EH (cell line): ENCODE results near the gene MAP3K3.
A peak's percentile ranks its signal among the peaks of the same experiment; 100 is the strongest.
"Not testable (repeated sequence)": the region's sequence is repeated elsewhere in the genome, so short reads cannot be mapped to it uniquely, and the experiment has no call there.

Experiments
- DNase-seq: peaks from one replicate; pipeline ENCODE4 v3.0.0-alpha.2; 2015; ENCODE audit warnings: low read depth

MAP3K3 gene

GRCh38 chr17:63706336-63707082 lies 84.3 kb downstream of the MAP3K3 start:
- DNase-seq = no peak

- no peak for DNase-seq
These were observed 84.9 kb downstream of the MAP3K3 start for GRCh38 chr17:63707151-63707550.

GRCh38 chr17:63709110-63709509 lies 86.9 kb downstream of the MAP3K3 start:
- DNase-seq = no peak

GRCh38 chr17:63714550-63715277 lies 92.5 kb downstream of the MAP3K3 start:
- DNase-seq = peak; percentile 52

- no peak for DNase-seq
These were observed 94.2 kb downstream of the MAP3K3 start for GRCh38 chr17:63716426-63716825.

GRCh38 chr17:63718988-63719387 lies 96.8 kb downstream of the MAP3K3 start:
- no peak for DNase-seq

- DNase-seq = not testable (repeated sequence)
These were observed 98.0 kb downstream of the MAP3K3 start for GRCh38 chr17:63720194-63720593.

- no peak for DNase-seq
These were observed 100.2 kb downstream of the MAP3K3 start for GRCh38 chr17:63722403-63722802.

- no peak for DNase-seq
These were observed 113.5 kb downstream of the MAP3K3 start for GRCh38 chr17:63735691-63736090.

- DNase-seq = peak; percentile 19
These were observed 118.4 kb downstream of the MAP3K3 start for GRCh38 chr17:63740464-63741142.

GRCh38 chr17:63741143-63741407 lies 118.9 kb downstream of the MAP3K3 start:
- DNase-seq = no peak

GRCh38 chr17:63741408-63742173 lies 119.4 kb downstream of the MAP3K3 start, which contains the start of gene STRADA:
TSS of gene STRADA (minus strand) at chr17:63741799. CDS start at chr17:63728369, 13,430 bp downstream.
- DNase-seq = peak; percentile 97
